ENCODE results near the gene GRHL1. TPM values are rescaled to one million over a fixed set of nuclear protein-coding genes. Genes with fewer than 3 reads are reported as not detected.

GRHL1 gene
- total and polyA plus RNA-seq, 2 donors (not counting 3 experiments of a cell fraction or from before 2014, with no cell fraction given), result 0.37 to 1.1 TPM

DNA sequence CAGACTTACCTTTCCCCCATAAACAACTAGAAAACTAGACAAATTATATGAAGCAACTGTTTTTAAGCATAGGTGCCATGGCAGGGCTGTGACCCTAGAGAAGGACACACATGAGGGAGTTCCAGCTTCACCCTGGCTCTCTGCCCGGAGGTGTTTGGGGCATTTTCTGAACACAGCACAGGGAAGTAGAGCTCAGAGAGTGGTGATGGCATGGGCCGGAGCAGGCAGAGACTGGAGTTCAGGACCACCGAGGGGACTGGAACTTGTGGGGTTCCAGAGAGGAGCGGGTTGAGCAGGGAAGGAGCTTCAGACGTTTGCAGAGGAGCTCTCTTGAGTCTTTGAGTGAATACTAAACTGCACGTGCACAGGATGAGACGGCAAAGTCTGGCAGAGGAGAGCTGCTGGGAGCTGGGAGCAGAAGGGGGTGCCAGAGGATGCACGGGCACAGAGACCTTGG lies 65.3 kb downstream of the GRHL1 start:
- H3K9me1 ChIP-seq (replicated peaks; ENCODE audit: control insufficient read depth, extremely low read depth, insufficient read depth, low read length), result no peaks in the 10 kb centered on the region
- no peak overlapping the region for H2AFZ ChIP-seq (ENCODE audit: low read depth, low read length)
- no peaks in the 10 kb centered on the region for H4K20me1 ChIP-seq (replicated peaks; ENCODE audit: control insufficient read depth, extremely low read depth, insufficient read depth, low read length)
- ChIA-PET CTCF (interaction anchor here (1.2 to 16.1 kb wide), 3 partner anchors 32 to 203 kb away, joined by 3 to 151 read pairs (median 5); no protein-coding TSS in a partner anchor), POLR2A (no interaction called here)
- H3K27me3 ChIP-seq (ENCODE audit: control insufficient read depth in 2 of 2, insufficient read depth in 2 of 2, low read length in 2 of 2), result peaks cover 0 to 2% of the 10 kb centered on the region in 2 experiments
- dilution Hi-C loops (cut with MboI; ENCODE audit: extremely low pct_ligation_motif_present, low sequenced_read_pairs), result no loop called here
- intact Hi-C loops (cut with micrococcal nuclease), result no loop called here
- BruUV-seq (replicated peaks), result no TSS peak
- no peaks in the 10 kb centered on the region for H3K79me2 ChIP-seq (ENCODE audit: control insufficient read depth, insufficient read depth, low read length)
- no peak for FAIRE-seq
- no peak overlapping the region for H3K9ac ChIP-seq (replicated peaks; ENCODE audit: extremely low read depth, insufficient read depth, low read length)
- H3K9me3 ChIP-seq (replicated peaks; ENCODE audit: control insufficient read depth, insufficient read depth, low read length), result no peaks in the 10 kb centered on the region
- no peaks in the 10 kb centered on the region for H3K4me1 ChIP-seq (ENCODE audit: control insufficient read depth, extremely low read depth, insufficient read depth, low read length)
- no peak overlapping the region for H3K4me3 ChIP-seq (replicated peaks in 1 of 3; ENCODE audit: insufficient read depth in 1 of 3, low read depth in 1 of 3, low read length in 3 of 3)
- no peak for DNase-seq (ENCODE audit: low read depth, low spot score)
- TF ChIP-seq, protein P1, sequence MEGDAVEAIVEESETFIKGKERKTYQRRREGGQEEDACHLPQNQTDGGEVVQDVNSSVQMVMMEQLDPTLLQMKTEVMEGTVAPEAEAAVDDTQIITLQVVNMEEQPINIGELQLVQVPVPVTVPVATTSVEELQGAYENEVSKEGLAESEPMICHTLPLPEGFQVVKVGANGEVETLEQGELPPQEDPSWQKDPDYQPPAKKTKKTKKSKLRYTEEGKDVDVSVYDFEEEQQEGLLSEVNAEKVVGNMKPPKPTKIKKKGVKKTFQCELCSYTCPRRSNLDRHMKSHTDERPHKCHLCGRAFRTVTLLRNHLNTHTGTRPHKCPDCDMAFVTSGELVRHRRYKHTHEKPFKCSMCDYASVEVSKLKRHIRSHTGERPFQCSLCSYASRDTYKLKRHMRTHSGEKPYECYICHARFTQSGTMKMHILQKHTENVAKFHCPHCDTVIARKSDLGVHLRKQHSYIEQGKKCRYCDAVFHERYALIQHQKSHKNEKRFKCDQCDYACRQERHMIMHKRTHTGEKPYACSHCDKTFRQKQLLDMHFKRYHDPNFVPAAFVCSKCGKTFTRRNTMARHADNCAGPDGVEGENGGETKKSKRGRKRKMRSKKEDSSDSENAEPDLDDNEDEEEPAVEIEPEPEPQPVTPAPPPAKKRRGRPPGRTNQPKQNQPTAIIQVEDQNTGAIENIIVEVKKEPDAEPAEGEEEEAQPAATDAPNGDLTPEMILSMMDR (IDR thresholded peaks at IDR 0.05; ENCODE audit: extremely low read depth in 1 of 2, insufficient read depth in 1 of 2, low read depth in 1 of 2, low read length in 2 of 2), result no peak
- TF ChIP-seq EZH2 (IDR thresholded peaks at IDR 0.05; ENCODE audit: borderline replicate concordance, low read depth, low read length, severe bottlenecking) (no peak), POLR2AphosphoS5 (IDR thresholded peaks at IDR 0.05; ENCODE audit: insufficient read depth, low read depth, low read length) (no peak), MYC (IDR thresholded peaks at IDR 0.05; ENCODE audit: low read depth, low read length) (no peak), POLR2A (IDR thresholded peaks at IDR 0.05; ENCODE audit: low read depth, low read length) (no peak), JUN (IDR thresholded peaks at IDR 0.05; ENCODE audit: borderline replicate concordance, insufficient read depth, insufficient read length, low read depth) (no peak), FOS (IDR thresholded peaks at IDR 0.05; ENCODE audit: borderline replicate concordance, insufficient read depth, low read length) (no peak)
- TF ChIP-seq, protein P2, sequence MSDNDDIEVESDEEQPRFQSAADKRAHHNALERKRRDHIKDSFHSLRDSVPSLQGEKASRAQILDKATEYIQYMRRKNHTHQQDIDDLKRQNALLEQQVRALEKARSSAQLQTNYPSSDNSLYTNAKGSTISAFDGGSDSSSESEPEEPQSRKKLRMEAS (IDR thresholded peaks at IDR 0.05; ENCODE audit: insufficient read depth, insufficient read length), result no peak
- H3K36me3 ChIP-seq (ENCODE audit: control insufficient read depth in 2 of 2, extremely low read depth in 1 of 2, insufficient read depth in 2 of 2, low read length in 2 of 2), result no peaks in the 10 kb centered on the region
- H3K4me2 ChIP-seq (ENCODE audit: insufficient read depth, low read length), result no peak overlapping the region
- no peak overlapping the region for H3K27ac ChIP-seq (ENCODE audit: insufficient read depth, low read depth, low read length)

Measured in endothelial cell of umbilical vein (primary cell).